GM12865 (cell line): ENCODE results near the gene GOLGA6B.
"Not testable (repeated sequence)": the region's sequence is repeated elsewhere in the genome, so short reads cannot be mapped to it uniquely, and the experiment has no call there.

ENCODE experiments used
- DNase-seq: peaks from one replicate; pipeline ENCODE4 v3.0.0; 2010; ENCODE audit warnings: low read depth
- H3K4me3 ChIP-seq: 2 replicates; pipeline ENCODE4 v1.5.1; 2011; ENCODE audit warnings: mild to moderate bottlenecking, low read depth, low read length, control low read depth
- CTCF ChIP-seq: IDR thresholded peaks from 2 replicates; pipeline ENCODE4 v1.5.1; 2011; ENCODE audit warnings: low read length, control low read depth, low read depth, inconsistent platforms; ENCODE audit not compliant: insufficient read depth; ENCODE audit errors: missing control alignments

Gene GOLGA6B

GRCh38 chr15:72654397-72654796, at the start of gene GOLGA6B:
Gene GOLGA6B, plus strand, starts transcription at chr15:72654697. Its CDS starts 41 bp downstream, at chr15:72654738.
- not testable (repeated sequence) for DNase-seq

GRCh38 chr15:72604794-72605193, 49.7 kb upstream of the GOLGA6B start:
- no peak overlapping the region for H3K4me3 ChIP-seq
- no peak for TF ChIP-seq CTCF
- DNase-seq = no peak

More at GRCh38 chr15:72654397-72654796, at the start of gene GOLGA6B:
- H3K4me3 ChIP-seq = not testable (repeated sequence)

- DNase-seq, H3K4me3 ChIP-seq: not testable (repeated sequence)
Observed at GRCh38 chr15:72608084-72608483, 46.4 kb upstream of the GOLGA6B start.

GRCh38 chr15:72609862-72610261, 44.6 kb upstream of the GOLGA6B start:
- DNase-seq = no peak
- no peak overlapping the region for H3K4me3 ChIP-seq
- TF ChIP-seq CTCF = no peak

GRCh38 chr15:72612324-72612723, 42.2 kb upstream of the GOLGA6B start:
- not testable (repeated sequence) for DNase-seq, H3K4me3 ChIP-seq

- TF ChIP-seq CTCF = no peak
- DNase-seq = no peak
- H3K4me3 ChIP-seq = no peak overlapping the region
Observed at GRCh38 chr15:72614810-72615532, 39.5 kb upstream of the GOLGA6B start.

- H3K4me3 ChIP-seq = not testable (repeated sequence)
- peak; percentile 24 for DNase-seq
Observed at GRCh38 chr15:72615533-72616233, 38.8 kb upstream of the GOLGA6B start.

GRCh38 chr15:72616491-72617210, 37.8 kb upstream of the GOLGA6B start:
- no peak for TF ChIP-seq CTCF
- no peak for DNase-seq
- H3K4me3 ChIP-seq = no peak overlapping the region

- not testable (repeated sequence) for DNase-seq, H3K4me3 ChIP-seq
Observed at GRCh38 chr15:72623854-72624253, 30.6 kb upstream of the GOLGA6B start.

GRCh38 chr15:72626153-72626552, 28.3 kb upstream of the GOLGA6B start:
- not testable (repeated sequence) for H3K4me3 ChIP-seq, DNase-seq
